ENCODE measurements around the gene MED15.
"Not testable (repeated sequence)": the region's sequence is repeated elsewhere in the genome, so short reads cannot be mapped to it uniquely, and the experiment has no call there.

GRCh38 chr22:20475569-20475968 lies 31.8 kb upstream of the MED15 start:
- TF ChIP-seq CTCF (conservative IDR thresholded peaks at IDR 0.05; ENCODE audit: low read length); EZH2phosphoT487 (IDR thresholded peaks at IDR 0.05; ENCODE audit: borderline replicate concordance): not testable (repeated sequence)
